ENCODE results near the gene TFDP1. TPM values are rescaled to one million over a fixed set of nuclear protein-coding genes. Genes with fewer than 3 reads are reported as not detected.
A peak's percentile ranks its signal among the peaks of the same experiment; 100 is the strongest.

The TFDP1 gene
- total RNA-seq, 3 donors from 2014 or later (not counting 1 experiment from before 2014, with no cell fraction given): 26.3 to 44.3 (median 29.2) TPM

- no peak overlapping the region for H3K4me3 Mint-ChIP-seq
- TF ChIP-seq CTCF (IDR thresholded peaks at IDR 0.05): no peak
- Histone ChIP-seq H3K27me3 (ENCODE audit: control insufficient read depth, insufficient read depth, low read length) (no peaks in the 10 kb centered on the region), H3K9me3 (ENCODE audit: control insufficient read depth, insufficient read depth, low read length) (no peaks in the 10 kb centered on the region), H3K4me1 (ENCODE audit: control insufficient read depth, insufficient read depth, low read length) (no peaks in the 10 kb centered on the region), H3K27ac (ENCODE audit: low read length) (no peak overlapping the region), H3K36me3 (ENCODE audit: control insufficient read depth, insufficient read depth, low read length) (no peaks in the 10 kb centered on the region), H3K4me3 (ENCODE audit: low read length) (no peak overlapping the region)
- peaks cover 0 to 7% of the 10 kb centered on the region in 2 donors for H3K4me1 Mint-ChIP-seq
- H3K36me3 Mint-ChIP-seq: no peaks in the 10 kb centered on the region
- ATAC-seq (no peak), DNase-seq (peak in 1 of 2 donors; percentile 10)
- H3K27me3 Mint-ChIP-seq (ENCODE audit: low read depth in 2 of 2): no peaks in the 10 kb centered on the region
- WGBS (ENCODE audit: insufficient coverage): 95% methylated on average over 54 of the region's 54 CpGs
- peaks cover 4% of the 10 kb centered on the region in 2 donors for H3K9me3 Mint-ChIP-seq
- intact Hi-C loops (cut with micrococcal nuclease): no loop called here
- no peak overlapping the region for H3K27ac Mint-ChIP-seq
These were observed 86.8 kb downstream of the TFDP1 start for GRCh38 chr13:113671066-113672001.

- H3K9me3 ChIP-seq (ENCODE audit: control insufficient read depth, insufficient read depth, low read length): no peaks in the 10 kb centered on the region
- DNase-seq: peak; percentile 4 to 21
- peaks cover 0 to 7% of the 10 kb centered on the region in 2 donors for H3K4me1 Mint-ChIP-seq
- H3K27ac Mint-ChIP-seq: peak overlapping the region; percentile 0 to 54
- no peaks in the 10 kb centered on the region for H3K36me3 ChIP-seq (ENCODE audit: control insufficient read depth, insufficient read depth, low read length)
- no peaks in the 10 kb centered on the region for H3K27me3 Mint-ChIP-seq (ENCODE audit: low read depth in 2 of 2)
- no peak overlapping the region for H3K27ac ChIP-seq (ENCODE audit: low read length)
- H3K36me3 Mint-ChIP-seq: no peaks in the 10 kb centered on the region
- TF ChIP-seq CTCF (IDR thresholded peaks at IDR 0.05): no peak
- intact Hi-C loops (cut with micrococcal nuclease): no loop called here
- H3K4me3 Mint-ChIP-seq: no peak overlapping the region
- WGBS (ENCODE audit: insufficient coverage): 85% methylated on average over 18 of the region's 18 CpGs
- H3K9me3 Mint-ChIP-seq: peaks cover 4% of the 10 kb centered on the region in 2 donors
- ATAC-seq: peak in 1 of 3 donors; percentile 46
- H3K27me3 ChIP-seq (ENCODE audit: control insufficient read depth, insufficient read depth, low read length): no peaks in the 10 kb centered on the region
- no peak overlapping the region for H3K4me3 ChIP-seq (ENCODE audit: low read length)
- no peaks in the 10 kb centered on the region for H3K4me1 ChIP-seq (ENCODE audit: control insufficient read depth, insufficient read depth, low read length)
These were observed 87.6 kb downstream of the TFDP1 start for GRCh38 chr13:113672002-113672651.

Other genes with a start within 250 kb of the TFDP1 start
- not detected for gene GRTP1, start 220.6 kb upstream of the TFDP1 start, total RNA-seq
- under 1 TPM; 0.56 to 0.93 (median 0.72) TPM for gene ADPRHL1, start 131.3 kb upstream of the TFDP1 start, total RNA-seq
- 10 to 100 TPM; 26.1 to 33.9 (median 27.1) TPM for gene DCUN1D2, start 94.0 kb upstream of the TFDP1 start, total RNA-seq
- gene ATP4B, start 73.4 kb downstream of the TFDP1 start, total RNA-seq: not detected
- gene GRK1, start 82.5 kb downstream of the TFDP1 start, total RNA-seq: not detected
- 1 to 10 TPM in 2 of 3 donors, under 1 TPM in 1; 0.38 to 3.0 (median 1.0) TPM for gene TMEM255B, start 174.5 kb downstream of the TFDP1 start, total RNA-seq